Stimulated activated CD4-positive, alpha-beta T cell treated with anti-CD3 and anti-CD28 coated beads, TNF-alpha, amount 100 ng/mL, for 24 hours (primary cell): ENCODE measurements around the gene ECE1.
A peak's percentile ranks its signal among the peaks of the same experiment; 100 is the strongest.
"Not testable (repeated sequence)": the region's sequence is repeated elsewhere in the genome, so short reads cannot be mapped to it uniquely, and the experiment has no call there.

Experiments
- DNase-seq, 3 experiments: peaks; one replicate each; pipeline ENCODE4 v3.0.0-alpha.2; 2020; ENCODE audit warnings: low read depth in 3 of 3

Gene ECE1

GRCh38 chr1:21292984-21293536 lies 2.8 kb upstream of the ECE1 start:
- DNase-seq: peak; percentile 39 to 59 (median 40)

GRCh38 chr1:21292503-21292983 lies 2.3 kb upstream of the ECE1 start:
- no peak for DNase-seq

- no peak for DNase-seq
These were observed 1.7 kb upstream of the ECE1 start for GRCh38 chr1:21291964-21292363.

GRCh38 chr1:21291184-21291583 lies 921 bp upstream of the ECE1 start:
- no peak for DNase-seq

GRCh38 chr1:21290546-21290944 lies 282 bp upstream of the ECE1 start:
- DNase-seq: no peak

GRCh38 chr1:21289127-21289526 lies 1.1 kb downstream of the ECE1 start:
- DNase-seq: no peak

- no peak for DNase-seq
These were observed 2.3 kb downstream of the ECE1 start for GRCh38 chr1:21287905-21288514.

GRCh38 chr1:21285386-21285785 lies 4.9 kb downstream of the ECE1 start:
- DNase-seq: not testable (repeated sequence)

- DNase-seq: no peak
These were observed 5.2 kb downstream of the ECE1 start for GRCh38 chr1:21285055-21285372.

- no peak for DNase-seq
These were observed 5.8 kb downstream of the ECE1 start for GRCh38 chr1:21284206-21285054.

GRCh38 chr1:21283524-21283923 lies 6.7 kb downstream of the ECE1 start:
- no peak for DNase-seq

- not testable (repeated sequence) for DNase-seq
These were observed 8.2 kb downstream of the ECE1 start for GRCh38 chr1:21282020-21282419.

- no peak for DNase-seq
These were observed 9.8 kb downstream of the ECE1 start for GRCh38 chr1:21280482-21280881.

- DNase-seq: no peak
These were observed 10.2 kb downstream of the ECE1 start for GRCh38 chr1:21280011-21280471.

GRCh38 chr1:21278860-21279845 lies 11.1 kb downstream of the ECE1 start:
- no peak for DNase-seq

- no peak for DNase-seq
These were observed 11.9 kb downstream of the ECE1 start for GRCh38 chr1:21278208-21278859.

- DNase-seq: no peak
These were observed 13.1 kb downstream of the ECE1 start for GRCh38 chr1:21277180-21277579.

- DNase-seq: no peak
These were observed 17.7 kb downstream of the ECE1 start for GRCh38 chr1:21272540-21272939.

- no peak for DNase-seq
These were observed 18.7 kb downstream of the ECE1 start for GRCh38 chr1:21271550-21271949.

GRCh38 chr1:21270086-21270689 lies 20.1 kb downstream of the ECE1 start:
- DNase-seq: peak; percentile 67 to 83 (median 71)
